H9 (cell line): ENCODE results near the gene HCST. TPM values are rescaled to one million over a fixed set of nuclear protein-coding genes. Genes with fewer than 3 reads are reported as not detected.
A peak's percentile ranks its signal among the peaks of the same experiment; 100 is the strongest.

Experiments
- DNase-seq: peaks from one replicate; pipeline ENCODE4 v3.0.0-alpha.2; 2017
- H2AFZ ChIP-seq: one replicate; pipeline ENCODE4 v1.6.1; 2013; ENCODE audit warnings: mild to moderate bottlenecking, low read length, control low read depth, moderate library complexity
- H2AK5ac ChIP-seq: 2 replicates; pipeline ENCODE4 v1.6.1; 2013; ENCODE audit warnings: low read length, control low read depth, mixed read lengths; ENCODE audit not compliant: insufficient read length
- H2BK120ac ChIP-seq: one replicate; pipeline ENCODE4 v1.6.1; 2013; ENCODE audit warnings: low read depth, mild to moderate bottlenecking, low read length, control low read depth, inconsistent platforms; ENCODE audit not compliant: poor library complexity, severe bottlenecking
- H2BK12ac ChIP-seq: 2 replicates; pipeline ENCODE4 v1.6.1; 2013; ENCODE audit warnings: low read length, control low read depth, mixed read lengths, low read depth; ENCODE audit not compliant: insufficient read length
- H2BK15ac ChIP-seq: 2 replicates; pipeline ENCODE4 v1.6.1; 2013; ENCODE audit warnings: low read depth, low read length, control low read depth
- H2BK20ac ChIP-seq: one replicate; pipeline ENCODE4 v1.6.1; 2013; ENCODE audit warnings: low read depth, mild to moderate bottlenecking, low read length, control low read depth, inconsistent platforms; ENCODE audit not compliant: poor library complexity, severe bottlenecking
- H2BK5ac ChIP-seq: 2 replicates; pipeline ENCODE4 v1.6.1; 2013; ENCODE audit warnings: low read length, control low read depth, mixed read lengths; ENCODE audit not compliant: insufficient read length
- H3K14ac ChIP-seq: 2 replicates; pipeline ENCODE4 v1.6.1; 2013; ENCODE audit warnings: low read length, control low read depth; ENCODE audit not compliant: insufficient read depth
- H3K18ac ChIP-seq: 2 replicates; pipeline ENCODE4 v1.6.1; 2013; ENCODE audit warnings: low read depth, mild to moderate bottlenecking, mixed read lengths, low read length, control low read depth; ENCODE audit not compliant: insufficient read length
- H3K23ac ChIP-seq: 2 replicates; pipeline ENCODE4 v1.6.1; 2013; ENCODE audit warnings: low read length, control low read depth, mixed read lengths, low read depth; ENCODE audit not compliant: insufficient read length
- H3K23me2 ChIP-seq: 2 replicates; pipeline ENCODE4 v1.6.1; 2013; ENCODE audit warnings: low read depth, mild to moderate bottlenecking, mixed read lengths, low read length, control low read depth; ENCODE audit not compliant: insufficient read length, poor library complexity, severe bottlenecking
- H3K27ac ChIP-seq: 2 replicates; pipeline ENCODE4 v1.5.1; 2013; ENCODE audit warnings: low read length, control low read depth, mixed read lengths, low read depth; ENCODE audit not compliant: insufficient read length
- H3K27me3 ChIP-seq: 2 replicates; pipeline ENCODE4 v1.6.1; 2013; ENCODE audit warnings: low read length, control low read depth, inconsistent platforms; ENCODE audit not compliant: insufficient read depth
- H3K4ac ChIP-seq: 2 replicates; pipeline ENCODE4 v1.6.1; 2013; ENCODE audit warnings: low read depth, mild to moderate bottlenecking, control low read depth, inconsistent platforms, low read length, moderate library complexity
- H3K4me1 ChIP-seq: 2 replicates; pipeline ENCODE4 v1.6.1; 2013; ENCODE audit warnings: low read length, control low read depth, inconsistent platforms; ENCODE audit not compliant: insufficient read depth
- H3K4me2 ChIP-seq: 2 replicates; pipeline ENCODE4 v1.6.1; 2013; ENCODE audit warnings: low read length, control low read depth, mixed read lengths; ENCODE audit not compliant: insufficient read length, insufficient read depth
- H3K56ac ChIP-seq: 2 replicates; pipeline ENCODE4 v1.6.1; 2013; ENCODE audit warnings: low read depth, mild to moderate bottlenecking, mixed read lengths, low read length, control low read depth; ENCODE audit not compliant: insufficient read length
- H3K79me1 ChIP-seq: 2 replicates; pipeline ENCODE4 v1.6.1; 2013; ENCODE audit warnings: low read depth, mild to moderate bottlenecking, moderate library complexity, low read length, control low read depth, inconsistent platforms; ENCODE audit not compliant: insufficient read depth, poor library complexity, severe bottlenecking
- H3K79me2 ChIP-seq: 2 replicates; pipeline ENCODE4 v1.6.1; 2013; ENCODE audit warnings: low read length, control low read depth, inconsistent platforms; ENCODE audit not compliant: insufficient read depth
- H3K9ac ChIP-seq: 2 replicates; pipeline ENCODE4 v1.6.1; 2013; ENCODE audit warnings: low read length, control low read depth, mixed read lengths; ENCODE audit not compliant: insufficient read length; ENCODE audit errors: extremely low read depth
- H3K9me3 ChIP-seq: one replicate; pipeline ENCODE4 v1.6.1; 2013; ENCODE audit warnings: low read depth, low read length, inconsistent platforms; ENCODE audit not compliant: control insufficient read depth
- H3T11ph ChIP-seq: one replicate; pipeline ENCODE4 v1.6.1; 2013; ENCODE audit warnings: mild to moderate bottlenecking, low read length, control low read depth, inconsistent platforms
- H4K20me1 ChIP-seq: one replicate; pipeline ENCODE4 v1.6.1; 2013; ENCODE audit not compliant: control insufficient read depth, insufficient read length, insufficient read depth
- H4K5ac ChIP-seq: 2 replicates; pipeline ENCODE4 v1.6.1; 2013; ENCODE audit warnings: low read depth, mild to moderate bottlenecking, mixed read lengths, low read length, control low read depth; ENCODE audit not compliant: insufficient read length
- H4K8ac ChIP-seq: replicated peaks from 2 replicates; pipeline ENCODE4 v1.6.1; 2013; ENCODE audit warnings: low read length, control low read depth, mixed read lengths, low read depth; ENCODE audit not compliant: insufficient read length
- H4K91ac ChIP-seq: 2 replicates; pipeline ENCODE4 v1.6.1; 2013; ENCODE audit warnings: low read depth, mild to moderate bottlenecking, moderate library complexity, mixed read lengths, low read length, control low read depth; ENCODE audit not compliant: insufficient read length
- H3K27ac Mint-ChIP-seq, 3 experiments: 2 replicates in 2 of 3; 3 replicates in 1 of 3; pipeline ENCODE4 v1.8.0; 2020 to 2021; ENCODE audit warnings: mixed read lengths in 3 of 3, mild to moderate bottlenecking in 1 of 3, moderate library complexity in 1 of 3
- H3K27me3 Mint-ChIP-seq: 2 replicates; pipeline ENCODE4 v1.8.0; 2021; ENCODE audit warnings: low read depth, mild to moderate bottlenecking, moderate library complexity, mixed read lengths
- H3K36me3 Mint-ChIP-seq, 3 experiments: 2 replicates in 2 of 3; 3 replicates in 1 of 3; pipeline ENCODE4 v1.8.0; 2020 to 2021; ENCODE audit warnings: low read depth in 3 of 3, mixed read lengths in 3 of 3; ENCODE audit not compliant: insufficient read depth in 1 of 3
- H3K4me1 Mint-ChIP-seq, 2 experiments: 2 replicates each; pipeline ENCODE4 v1.8.0; 2020; ENCODE audit warnings: mixed read lengths in 2 of 2
- H3K4me3 Mint-ChIP-seq, 2 experiments: 2 replicates in 1 of 2; 3 replicates in 1 of 2; pipeline ENCODE4 v1.8.0; 2020 to 2021; ENCODE audit warnings: mild to moderate bottlenecking in 2 of 2, mixed read lengths in 2 of 2, moderate library complexity in 1 of 2
- H3K9me3 Mint-ChIP-seq, 2 experiments: 2 replicates in 1 of 2; 3 replicates in 1 of 2; pipeline ENCODE4 v1.8.0; 2020; ENCODE audit warnings: mild to moderate bottlenecking in 2 of 2, mixed read lengths in 2 of 2, moderate library complexity in 1 of 2
- WGBS: extraction: QIAGEN DNeasy Blood & Tissue Kit; methylation state at CpG from one replicate; pipeline ENCODE4 v1.1.7; 2013; ENCODE audit warnings: missing lambda C conversion rate, low lambda C conversion rate, mixed read lengths; ENCODE audit not compliant: insufficient read length; ENCODE audit errors: extremely low coverage; 5-methylcytosine and 5-hydroxymethylcytosine counted together
- total RNA-seq: library from RNA; stranded (reverse); gene quantifications from 2 replicates; pipeline ENCODE4 v1.2.1, GENCODE V29; 2021
- TF ChIP-seq, protein P1 (sequence below): fragments of 200-600 bp; sonication (generic); conservative IDR thresholded peaks from 3 replicates; pipeline ENCODE4 v1.8.0; 2021; ENCODE audit warnings: antibody characterized with exemption, mild to moderate bottlenecking

HCST gene
- total RNA-seq, 1 experiment from 2014 or later = 0.68 TPM

DNA sequence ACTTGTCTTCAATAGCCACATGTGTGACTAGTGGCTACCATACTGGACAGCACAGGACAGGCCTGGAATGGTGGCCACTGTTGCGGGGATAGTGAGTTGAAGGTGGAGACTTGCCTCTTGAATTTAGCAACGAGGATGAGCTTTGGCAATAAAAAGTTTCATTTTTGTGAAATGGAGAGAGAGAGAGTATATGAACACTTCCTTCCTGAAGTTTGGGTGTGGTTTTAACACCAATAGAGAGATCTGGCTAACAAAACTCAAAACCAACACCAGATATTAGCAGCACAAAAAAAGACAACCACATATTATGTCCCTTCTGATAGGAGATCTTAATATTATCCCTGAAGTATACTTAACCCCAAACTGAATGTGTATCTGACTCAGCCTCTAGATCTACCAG, 27.5 kb downstream of the HCST start:
- Histone ChIP-seq H3K4ac (no peak overlapping the region), H3K79me2 (no peaks in the 10 kb centered on the region), H2BK12ac (no peak overlapping the region), H2AFZ (no peak overlapping the region), H2AK5ac (no peak overlapping the region), H2BK20ac (no peak overlapping the region), H4K8ac (no peak overlapping the region), H3K4me1 (no peaks in the 10 kb centered on the region), H3K23me2 (no peaks in the 10 kb centered on the region), H4K91ac (no peak overlapping the region), H3K14ac (no peak overlapping the region), H3K9ac (no peak overlapping the region), H3K9me3 (no peaks in the 10 kb centered on the region), H3K27ac (no peak overlapping the region), H4K5ac (no peak overlapping the region), H2BK120ac (no peak overlapping the region), H4K20me1 (no peaks in the 10 kb centered on the region), H2BK5ac (no peak overlapping the region), H3K4me2 (no peak overlapping the region), H3K56ac (no peak overlapping the region), H3K23ac (no peak overlapping the region), H3K79me1 (no peaks in the 10 kb centered on the region), H3K27me3 (no peaks in the 10 kb centered on the region), H3K18ac (no peak overlapping the region), H2BK15ac (no peak overlapping the region), H3T11ph (no peak overlapping the region)
- 0 out of 7 replicates have a peak overlapping the region, but pooled peaks of 1 of the 3 experiments have one; percentile 14 for H3K27ac Mint-ChIP-seq
- peaks cover 13% of the 10 kb centered on the region in 2 experiments; a peak in 4 of 5 replicates for H3K9me3 Mint-ChIP-seq
- TF ChIP-seq, protein P1, sequence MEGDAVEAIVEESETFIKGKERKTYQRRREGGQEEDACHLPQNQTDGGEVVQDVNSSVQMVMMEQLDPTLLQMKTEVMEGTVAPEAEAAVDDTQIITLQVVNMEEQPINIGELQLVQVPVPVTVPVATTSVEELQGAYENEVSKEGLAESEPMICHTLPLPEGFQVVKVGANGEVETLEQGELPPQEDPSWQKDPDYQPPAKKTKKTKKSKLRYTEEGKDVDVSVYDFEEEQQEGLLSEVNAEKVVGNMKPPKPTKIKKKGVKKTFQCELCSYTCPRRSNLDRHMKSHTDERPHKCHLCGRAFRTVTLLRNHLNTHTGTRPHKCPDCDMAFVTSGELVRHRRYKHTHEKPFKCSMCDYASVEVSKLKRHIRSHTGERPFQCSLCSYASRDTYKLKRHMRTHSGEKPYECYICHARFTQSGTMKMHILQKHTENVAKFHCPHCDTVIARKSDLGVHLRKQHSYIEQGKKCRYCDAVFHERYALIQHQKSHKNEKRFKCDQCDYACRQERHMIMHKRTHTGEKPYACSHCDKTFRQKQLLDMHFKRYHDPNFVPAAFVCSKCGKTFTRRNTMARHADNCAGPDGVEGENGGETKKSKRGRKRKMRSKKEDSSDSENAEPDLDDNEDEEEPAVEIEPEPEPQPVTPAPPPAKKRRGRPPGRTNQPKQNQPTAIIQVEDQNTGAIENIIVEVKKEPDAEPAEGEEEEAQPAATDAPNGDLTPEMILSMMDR = no peak
- DNase-seq = no peak
- peaks cover 18 to 22% of the 10 kb centered on the region in 2 experiments for H3K4me1 Mint-ChIP-seq
- H3K27me3 Mint-ChIP-seq = peaks cover 7% of the 10 kb centered on the region
- no peak overlapping the region; a peak in 1 of 5 replicates for H3K4me3 Mint-ChIP-seq
- no CpG with 5 or more reads among the region's 2 CpGs for WGBS
- H3K36me3 Mint-ChIP-seq = peaks cover 0 to 8% (median 3%) of the 10 kb centered on the region in 3 experiments; a peak in 2 of 7 replicates
